NCI-H82 treated with DMSO at 0.1 percent for 48 hours (cell line): ENCODE data around the gene GTF2E1.

Experiments used
- DNase-seq: peaks from one replicate; lab custom pipeline; 2025; ENCODE audit not compliant: unreplicated experiment; lab: John Stamatoyannopoulos, UW

GTF2E1 gene

DNA sequence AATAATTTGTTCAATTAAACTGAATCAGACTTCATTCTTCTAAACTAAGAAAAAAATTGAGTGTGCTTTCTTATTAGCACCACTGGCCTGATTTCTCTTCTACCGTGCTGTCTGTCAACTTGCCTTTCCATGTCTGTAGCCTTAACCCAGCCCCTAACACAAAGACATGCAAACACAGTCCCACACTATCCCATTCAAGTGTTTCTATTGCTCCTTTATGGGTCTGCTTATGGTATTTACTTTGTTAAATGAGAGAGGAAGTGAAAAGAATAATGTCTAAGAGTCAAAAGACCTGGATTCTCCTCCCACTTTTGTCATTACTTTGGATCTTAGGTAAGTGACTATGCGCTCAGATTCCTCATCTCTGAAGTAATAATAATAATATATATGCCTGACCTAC is 55.3 kb downstream of the GTF2E1 start:
- DNase-seq = no peak

DNA sequence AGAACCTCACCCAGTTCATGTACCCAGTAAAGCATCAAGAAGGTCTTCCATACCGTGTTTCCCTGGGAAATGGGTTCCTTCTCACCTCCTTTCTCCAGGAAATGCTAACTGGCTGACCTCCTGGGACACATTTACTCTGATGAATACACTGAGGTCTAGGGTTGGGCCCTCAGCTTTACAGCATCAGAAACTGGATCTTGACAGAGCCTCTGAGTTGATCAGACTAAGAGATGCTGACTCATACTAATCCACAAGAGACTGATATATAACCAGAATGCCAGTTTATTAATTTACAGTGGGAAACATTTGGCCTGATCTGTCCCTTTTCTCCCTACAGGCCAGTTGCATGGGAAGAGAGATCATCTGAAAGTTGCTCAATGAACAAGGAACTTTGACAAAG is 55.8 kb downstream of the GTF2E1 start:
- DNase-seq = no peak

DNA sequence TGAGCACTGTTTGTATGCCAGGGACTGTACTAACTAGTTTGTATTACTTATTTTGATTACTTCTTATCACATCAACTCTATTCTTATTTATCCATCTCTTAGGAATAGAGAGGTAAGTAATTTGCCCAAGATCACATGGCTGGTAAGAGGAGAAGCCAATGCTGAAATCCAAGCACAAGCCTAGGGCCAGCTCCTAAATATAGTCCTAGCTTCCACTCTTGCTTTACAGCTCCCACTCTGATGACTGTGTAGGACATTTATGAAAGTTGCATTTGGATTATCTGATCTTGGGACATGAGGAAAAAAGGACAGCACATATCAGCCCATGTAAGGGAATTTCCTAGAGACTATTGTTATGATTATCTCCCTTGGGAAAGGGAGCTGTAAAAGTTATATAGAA is 58.1 kb downstream of the GTF2E1 start:
- no peak for DNase-seq

DNA sequence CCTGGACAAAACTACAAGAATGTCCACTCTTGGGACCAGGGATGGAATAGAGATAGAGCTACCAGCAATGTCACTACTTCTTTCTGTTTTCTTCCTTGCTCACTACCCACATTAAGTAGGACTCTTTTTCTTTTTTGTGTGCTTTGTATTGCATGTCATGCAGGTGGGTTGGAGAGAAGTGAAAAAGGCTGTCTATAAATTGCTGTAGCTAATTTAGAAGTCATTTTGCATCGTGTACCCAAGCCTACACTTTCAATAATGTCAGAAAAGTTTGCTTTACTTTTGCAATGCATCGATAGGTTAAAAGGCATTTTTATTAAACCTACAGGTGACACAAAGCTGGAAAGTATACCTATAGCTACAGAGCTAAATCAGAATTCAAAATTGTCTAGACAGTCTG is 58.9 kb downstream of the GTF2E1 start:
- DNase-seq = no peak

DNA sequence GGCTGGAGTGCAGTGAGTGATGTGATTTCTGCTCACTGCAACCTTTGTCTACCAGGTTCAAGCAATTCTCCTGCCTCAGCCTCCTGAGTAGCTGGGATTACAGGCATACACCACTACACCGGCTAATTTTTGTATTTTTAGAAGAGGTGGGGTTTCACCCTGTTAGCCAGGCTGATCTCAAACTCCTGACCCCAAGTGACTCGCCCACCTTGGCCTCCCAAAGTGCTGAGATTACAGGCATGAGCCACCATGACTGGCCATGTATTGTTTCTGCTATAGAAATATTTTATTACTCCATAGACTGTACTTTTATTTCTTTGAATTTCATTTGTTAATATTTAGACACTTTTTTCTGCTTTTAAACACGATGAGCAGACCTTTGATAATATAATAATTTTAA is 60.4 kb downstream of the GTF2E1 start:
- DNase-seq = no peak

DNA sequence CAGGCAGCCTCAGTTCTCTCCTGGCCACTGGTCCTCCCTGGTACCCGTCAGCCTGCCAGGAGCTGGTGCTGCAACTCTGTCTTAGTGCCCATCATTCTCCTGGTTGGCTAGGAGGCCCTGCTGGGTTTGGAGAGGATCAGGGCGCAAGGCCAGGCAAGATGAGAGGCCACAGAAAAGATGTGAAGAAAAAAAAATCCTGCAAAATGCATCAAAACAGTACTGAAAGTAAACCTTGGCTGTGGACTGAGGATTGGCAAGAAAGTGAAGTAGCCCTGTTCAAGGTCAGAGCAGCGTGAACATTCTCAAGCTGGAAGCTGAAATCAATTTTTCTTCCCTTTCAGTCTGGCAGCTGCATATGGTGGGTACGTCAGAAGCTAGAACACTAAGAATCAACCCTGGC is 74.2 kb downstream of the GTF2E1 start:
- DNase-seq = no peak

DNA sequence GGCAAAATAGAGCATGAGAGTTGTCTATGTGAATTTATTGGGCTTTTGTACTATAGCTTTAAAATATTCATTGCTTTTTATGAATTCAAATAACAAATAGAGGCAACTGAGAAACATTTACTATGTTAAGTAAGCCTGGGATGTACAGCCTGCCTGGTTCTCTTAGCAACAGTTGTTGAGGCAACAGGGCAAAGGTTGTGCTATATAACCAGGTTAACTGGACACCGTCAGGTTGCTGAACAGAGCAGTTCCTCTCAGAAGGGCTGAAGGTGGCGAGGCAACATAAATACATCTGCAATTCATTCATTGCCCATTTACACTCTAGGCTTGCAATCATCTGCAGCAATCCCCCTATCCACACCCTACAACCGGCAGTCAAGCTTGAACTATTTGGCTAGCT is 78.2 kb downstream of the GTF2E1 start:
- no peak for DNase-seq

DNA sequence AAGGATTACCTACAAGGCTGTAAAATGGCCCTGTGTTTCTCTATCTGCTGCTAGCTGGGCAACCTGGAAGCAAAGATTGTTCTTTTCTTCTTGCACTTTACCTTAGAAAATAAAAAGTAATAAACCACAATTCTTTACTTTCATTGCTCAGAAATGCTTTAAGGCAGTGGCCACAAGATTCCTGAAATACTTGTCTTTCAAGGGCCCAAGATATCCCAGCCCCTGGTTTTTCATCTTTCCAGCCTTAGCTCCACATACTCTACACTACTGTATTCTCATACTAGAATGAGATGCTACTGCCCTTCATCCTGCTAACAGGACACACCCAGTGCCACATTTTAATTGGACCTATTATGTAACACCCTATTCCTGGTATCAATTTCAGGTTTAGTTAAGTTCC is 78.9 kb downstream of the GTF2E1 start:
- DNase-seq = no peak

DNA sequence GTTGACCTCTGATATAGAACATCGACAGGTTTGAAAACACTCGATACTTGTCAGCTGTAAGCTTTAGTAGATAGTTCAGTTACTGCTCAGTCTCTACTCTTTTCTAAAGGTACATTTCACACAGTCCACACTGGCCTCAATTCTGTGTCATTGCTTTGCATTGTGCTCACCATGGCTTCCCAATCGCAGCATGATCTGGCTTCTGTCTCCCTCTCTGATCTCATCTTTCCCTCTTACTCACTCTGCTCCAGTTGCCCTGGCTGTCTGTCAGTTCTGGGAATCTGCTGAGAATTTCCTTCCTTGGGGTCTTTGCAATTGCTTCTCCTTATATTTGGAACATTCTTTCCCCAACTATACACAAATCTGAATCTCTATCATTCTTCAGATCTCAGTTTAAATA is 80.6 kb downstream of the GTF2E1 start:
- no peak for DNase-seq

DNA sequence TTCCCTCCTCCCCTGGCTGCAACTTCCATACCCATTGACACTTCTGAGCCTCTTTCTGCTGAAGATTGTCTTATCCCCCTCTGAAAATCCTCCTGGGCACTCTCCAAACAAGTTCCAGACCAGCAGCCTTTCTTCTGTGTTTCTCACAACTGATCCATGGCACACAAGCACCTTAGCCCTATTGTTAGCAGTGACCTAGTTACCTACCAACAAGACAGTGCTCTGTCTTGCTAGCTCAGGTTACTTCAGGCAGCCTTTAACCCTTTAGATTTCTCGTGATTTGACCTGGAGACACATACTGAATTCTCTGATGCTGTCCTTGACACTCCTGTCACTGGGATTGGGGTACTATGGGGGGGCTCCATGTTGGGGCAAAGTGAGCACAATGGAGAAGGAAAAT is 82.1 kb downstream of the GTF2E1 start:
- no peak for DNase-seq

DNA sequence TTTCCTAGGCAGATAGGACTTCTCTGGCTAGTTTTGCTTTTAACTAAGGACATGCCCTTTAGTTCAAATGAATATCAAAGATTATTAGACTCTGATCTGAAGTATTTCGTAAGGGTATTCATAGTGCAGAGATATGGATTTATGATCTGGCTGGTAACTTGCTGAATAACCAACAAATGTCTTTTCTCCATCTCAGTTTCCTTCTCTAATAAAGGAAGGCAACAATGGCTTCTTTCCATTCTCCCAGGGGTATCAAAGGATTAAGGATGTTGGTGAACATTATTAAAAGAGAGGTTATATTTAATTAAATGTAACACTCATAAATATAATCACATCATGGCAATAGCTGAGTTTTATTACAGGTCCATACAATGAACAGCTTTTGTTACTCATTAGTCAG is 86.3 kb downstream of the GTF2E1 start:
- DNase-seq = no peak

DNA sequence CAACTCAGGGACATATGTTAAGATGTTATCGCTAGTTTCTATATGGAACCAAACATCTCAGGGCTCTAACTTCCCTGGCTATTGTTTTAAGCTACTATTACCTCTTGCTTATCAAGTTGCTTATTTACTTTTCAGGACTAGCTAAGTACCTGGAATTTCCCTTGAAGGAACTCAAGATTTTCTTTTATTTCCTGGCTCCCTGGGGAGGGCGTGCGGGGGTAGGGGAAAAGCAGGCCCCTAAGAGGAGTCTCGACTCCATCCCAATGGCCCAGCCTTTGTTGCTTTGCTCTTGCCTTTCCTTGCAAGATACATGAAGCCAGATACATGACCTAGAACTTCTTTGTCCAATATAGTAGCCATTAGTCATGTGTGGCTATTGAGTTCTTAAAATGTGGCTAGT is 88.5 kb downstream of the GTF2E1 start:
- no peak for DNase-seq
